HFF-Myc (cell line): ENCODE results near the gene PRIMPOL.

Experiments used
- DNase-seq: peaks from one replicate; pipeline ENCODE4 v3.0.0-alpha.2; 2011; ENCODE audit warnings: low read depth; ENCODE audit errors: extremely low read depth
- H3K4me3 ChIP-seq: replicated peaks from 2 replicates; pipeline ENCODE4 v1.5.1; 2011; ENCODE audit warnings: low read depth, mild to moderate bottlenecking, control low read depth, low read length
- TF ChIP-seq, protein P1 (sequence below): IDR thresholded peaks from 2 replicates; pipeline ENCODE4 v1.5.1; 2012; ENCODE audit warnings: mild to moderate bottlenecking, low read depth, low read length, control low read depth; ENCODE audit errors: missing control alignments

PRIMPOL gene

DNA sequence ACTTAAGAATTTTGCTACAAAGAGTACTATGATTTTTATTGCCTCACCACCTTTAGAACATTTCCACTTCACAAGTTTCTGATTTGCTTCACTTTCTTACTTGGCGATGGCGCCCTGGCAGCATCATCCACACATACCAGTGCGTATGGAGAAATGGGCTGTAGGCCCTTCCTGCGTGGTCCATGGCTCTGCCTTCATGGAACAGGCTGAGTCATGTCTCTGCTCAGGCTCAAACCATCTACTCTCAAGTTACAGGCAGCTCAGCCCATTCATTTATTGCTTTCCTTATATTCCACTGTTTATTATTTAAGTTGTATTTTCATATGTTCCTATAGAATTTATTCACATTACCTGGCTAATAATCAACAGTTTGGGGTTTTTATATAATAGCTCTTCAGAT lies 21.4 kb upstream of the PRIMPOL start:
- no peak for DNase-seq
- TF ChIP-seq, protein P1, sequence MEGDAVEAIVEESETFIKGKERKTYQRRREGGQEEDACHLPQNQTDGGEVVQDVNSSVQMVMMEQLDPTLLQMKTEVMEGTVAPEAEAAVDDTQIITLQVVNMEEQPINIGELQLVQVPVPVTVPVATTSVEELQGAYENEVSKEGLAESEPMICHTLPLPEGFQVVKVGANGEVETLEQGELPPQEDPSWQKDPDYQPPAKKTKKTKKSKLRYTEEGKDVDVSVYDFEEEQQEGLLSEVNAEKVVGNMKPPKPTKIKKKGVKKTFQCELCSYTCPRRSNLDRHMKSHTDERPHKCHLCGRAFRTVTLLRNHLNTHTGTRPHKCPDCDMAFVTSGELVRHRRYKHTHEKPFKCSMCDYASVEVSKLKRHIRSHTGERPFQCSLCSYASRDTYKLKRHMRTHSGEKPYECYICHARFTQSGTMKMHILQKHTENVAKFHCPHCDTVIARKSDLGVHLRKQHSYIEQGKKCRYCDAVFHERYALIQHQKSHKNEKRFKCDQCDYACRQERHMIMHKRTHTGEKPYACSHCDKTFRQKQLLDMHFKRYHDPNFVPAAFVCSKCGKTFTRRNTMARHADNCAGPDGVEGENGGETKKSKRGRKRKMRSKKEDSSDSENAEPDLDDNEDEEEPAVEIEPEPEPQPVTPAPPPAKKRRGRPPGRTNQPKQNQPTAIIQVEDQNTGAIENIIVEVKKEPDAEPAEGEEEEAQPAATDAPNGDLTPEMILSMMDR: no peak
- H3K4me3 ChIP-seq: no peak overlapping the region

DNA sequence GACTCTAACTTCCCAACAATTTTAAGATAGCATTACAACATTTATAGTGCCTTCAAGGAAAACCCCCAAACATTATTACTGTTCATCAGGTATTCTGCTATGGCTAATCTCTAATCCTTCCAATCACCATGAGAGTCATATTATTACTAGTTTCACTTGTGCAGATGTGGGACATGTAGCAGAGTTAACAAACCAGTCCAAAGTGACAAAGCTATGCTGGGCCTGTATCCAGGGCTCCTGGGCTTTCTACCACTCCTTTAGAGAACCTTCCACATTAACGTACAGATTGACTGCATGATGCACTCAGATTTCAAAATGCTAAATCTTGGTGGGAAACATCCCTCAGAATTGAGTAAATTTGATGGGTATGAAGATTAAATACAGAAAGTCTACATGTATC lies 16.7 kb upstream of the PRIMPOL start:
- TF ChIP-seq, protein P1: no peak
- no peak for DNase-seq
- no peak overlapping the region for H3K4me3 ChIP-seq

DNA sequence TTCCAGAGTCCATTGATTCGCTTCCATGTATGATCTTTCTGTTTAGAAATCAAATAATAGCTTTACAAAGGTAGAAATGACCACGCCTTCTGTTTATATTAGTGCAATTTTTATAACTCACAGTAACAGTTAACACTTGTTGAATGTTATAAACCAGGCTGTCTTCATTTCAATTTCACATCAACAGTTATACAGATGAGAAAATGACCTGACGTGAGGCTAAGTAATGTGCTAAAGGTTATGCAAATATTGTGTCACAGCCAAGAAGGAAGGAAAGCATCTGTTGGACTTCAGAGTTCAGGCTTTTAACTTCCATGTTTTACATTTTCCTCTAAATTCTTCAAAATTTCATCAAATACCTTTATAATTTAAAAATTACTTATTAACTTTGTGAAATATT lies 14.2 kb upstream of the PRIMPOL start:
- TF ChIP-seq, protein P1: no peak
- no peak for DNase-seq
- no peak overlapping the region for H3K4me3 ChIP-seq

DNA sequence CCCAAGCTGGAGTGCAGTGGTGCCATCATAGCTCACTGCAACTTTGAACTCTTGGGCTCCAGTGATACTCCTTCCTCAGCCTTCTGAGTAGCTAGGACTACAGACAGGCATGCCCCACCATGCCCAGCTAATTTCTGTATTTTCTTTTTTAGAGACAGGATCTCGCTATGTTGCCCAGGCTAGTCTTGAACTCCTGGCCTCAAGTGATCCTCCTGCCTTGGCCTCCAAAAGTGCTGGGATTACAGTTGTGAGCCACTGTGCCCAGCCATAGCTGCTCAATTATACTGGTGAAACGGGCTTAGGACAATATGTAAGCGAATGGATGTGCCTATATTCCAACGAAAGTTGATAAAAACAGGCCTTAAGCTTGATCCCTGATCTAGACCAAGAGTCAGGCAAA lies 13.4 kb upstream of the PRIMPOL start:
- no peak for DNase-seq
- TF ChIP-seq, protein P1: no peak

DNA sequence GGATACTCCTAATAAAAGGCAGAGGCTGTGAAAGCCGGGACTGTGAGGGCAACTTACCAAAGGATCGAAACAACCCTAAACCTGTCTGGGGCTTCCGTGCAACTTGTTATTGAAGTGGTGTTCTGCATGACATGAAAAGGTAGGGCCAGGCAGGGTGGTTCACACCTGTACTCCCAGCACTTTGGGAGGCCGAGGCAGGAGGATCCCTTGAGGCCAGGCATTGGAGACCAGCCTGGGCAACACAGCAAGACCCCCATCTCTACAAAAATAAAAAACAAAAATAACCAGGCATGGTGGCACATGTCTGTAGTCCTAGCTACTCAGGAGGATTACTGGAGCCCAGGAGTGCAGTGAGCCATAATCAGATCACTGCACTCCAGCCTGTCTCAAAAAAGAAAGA lies 12.6 kb upstream of the PRIMPOL start:
- H3K4me3 ChIP-seq: no peak overlapping the region
- no peak for DNase-seq
- TF ChIP-seq, protein P1: no peak

More for the DNA sequence above, 13.4 kb upstream of the PRIMPOL start:
- no peak overlapping the region for H3K4me3 ChIP-seq

DNA sequence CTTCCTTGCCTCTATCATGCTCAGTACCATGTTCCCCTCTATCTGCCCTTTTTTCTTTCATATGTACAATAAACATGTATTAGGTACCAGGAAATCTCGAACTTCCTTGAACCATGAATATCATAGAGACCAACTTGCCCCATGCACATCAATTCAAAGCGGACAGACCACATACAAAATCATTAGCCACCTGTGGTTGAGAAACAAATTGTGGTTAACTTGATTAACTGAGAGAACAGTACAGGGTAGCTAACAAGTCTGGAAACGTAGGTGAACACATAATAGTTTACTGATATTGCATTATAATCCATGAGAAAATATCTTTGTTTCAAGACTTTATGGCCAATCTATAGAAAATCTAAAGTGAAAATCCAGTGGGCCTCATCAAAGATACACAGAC lies 8.5 kb upstream of the PRIMPOL start:
- TF ChIP-seq, protein P1: no peak
- H3K4me3 ChIP-seq: no peak overlapping the region
- DNase-seq: no peak

DNA sequence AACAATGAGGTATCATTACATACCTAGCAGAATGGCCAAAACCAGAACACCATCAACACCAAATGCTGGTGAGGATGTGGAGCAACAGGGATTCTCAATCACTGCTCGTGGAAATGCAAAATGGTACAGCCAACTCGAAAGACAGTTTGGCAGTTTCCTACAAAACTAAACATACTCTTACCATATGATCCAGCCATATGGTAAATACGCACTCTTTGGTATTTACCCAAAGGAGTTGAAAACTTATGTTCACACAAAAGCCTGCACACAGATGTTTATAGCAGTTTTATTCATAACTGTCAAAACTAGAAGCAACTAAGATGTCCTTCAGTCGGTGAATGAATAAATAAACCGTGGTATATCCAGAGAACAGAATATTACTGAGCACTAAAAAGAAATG lies 8.1 kb upstream of the PRIMPOL start:
- DNase-seq: no peak
- TF ChIP-seq, protein P1: no peak
- no peak overlapping the region for H3K4me3 ChIP-seq
